Stimulated activated CD8-positive, alpha-beta memory T cell treated with anti-CD3 and anti-CD28 coated beads, Interleukin-12 subunit alpha, Interleukin-12 subunit beta, amount 100 ng/mL, for 1 hour (primary cell): Measurements from ENCODE around the gene SQSTM1.

Experiments
- DNase-seq: peaks from one replicate; pipeline ENCODE4 v3.0.0-alpha.2; 2020; ENCODE audit warnings: low read depth

Gene SQSTM1

GRCh38 chr5:179806250-179807048 lies 14.3 kb upstream of the SQSTM1 start, which contains the start of gene MGAT4B:
TSS of gene MGAT4B (minus strand) at chr5:179806866. CDS start at chr5:179806583, 283 bp downstream.
- DNase-seq: no peak

GRCh38 chr5:179812135-179812825 lies 8.4 kb upstream of the SQSTM1 start:
- no peak for DNase-seq

- DNase-seq: no peak
These were observed 7.6 kb upstream of the SQSTM1 start for GRCh38 chr5:179812997-179813607.

- DNase-seq: no peak
These were observed 6.6 kb upstream of the SQSTM1 start for GRCh38 chr5:179814090-179814489.

GRCh38 chr5:179815491-179816249 lies 5.0 kb upstream of the SQSTM1 start:
- DNase-seq: no peak

- DNase-seq: no peak
These were observed 4.3 kb upstream of the SQSTM1 start for GRCh38 chr5:179816401-179816795.

- DNase-seq: no peak
These were observed 3.8 kb upstream of the SQSTM1 start for GRCh38 chr5:179816796-179817469.

GRCh38 chr5:179817470-179817840 lies 3.2 kb upstream of the SQSTM1 start:
- no peak for DNase-seq

GRCh38 chr5:179817890-179818745 lies 2.6 kb upstream of the SQSTM1 start:
- DNase-seq: no peak

GRCh38 chr5:179818746-179819295 lies 1.9 kb upstream of the SQSTM1 start:
- peak; percentile 80 for DNase-seq

- DNase-seq: no peak
These were observed 1.2 kb upstream of the SQSTM1 start for GRCh38 chr5:179819296-179820126.

GRCh38 chr5:179820127-179820482 lies 600 bp upstream of the SQSTM1 start:
- DNase-seq: no peak

- DNase-seq: peak; percentile 71
These were observed 773 bp downstream of the SQSTM1 start for GRCh38 chr5:179821298-179822058.

GRCh38 chr5:179822059-179822432 lies 1.3 kb downstream of the SQSTM1 start:
- DNase-seq: no peak

GRCh38 chr5:179822444-179822990 lies 1.8 kb downstream of the SQSTM1 start:
- DNase-seq: no peak

GRCh38 chr5:179823937-179824744 lies 3.4 kb downstream of the SQSTM1 start:
- DNase-seq: no peak

- no peak for DNase-seq
These were observed 4.0 kb downstream of the SQSTM1 start for GRCh38 chr5:179824745-179825112.
